ENCODE measurements around the gene GPR152.

GRCh38 chr11:67429038-67429668 lies 23.4 kb downstream of the GPR152 start:
- no peak for TF ChIP-seq CTCF (IDR thresholded peaks at IDR 0.05)
- TF ChIP-seq POLR2A (IDR thresholded peaks at IDR 0.05) = no peak
